Measurements from ENCODE around the gene ANAPC7.

DNA sequence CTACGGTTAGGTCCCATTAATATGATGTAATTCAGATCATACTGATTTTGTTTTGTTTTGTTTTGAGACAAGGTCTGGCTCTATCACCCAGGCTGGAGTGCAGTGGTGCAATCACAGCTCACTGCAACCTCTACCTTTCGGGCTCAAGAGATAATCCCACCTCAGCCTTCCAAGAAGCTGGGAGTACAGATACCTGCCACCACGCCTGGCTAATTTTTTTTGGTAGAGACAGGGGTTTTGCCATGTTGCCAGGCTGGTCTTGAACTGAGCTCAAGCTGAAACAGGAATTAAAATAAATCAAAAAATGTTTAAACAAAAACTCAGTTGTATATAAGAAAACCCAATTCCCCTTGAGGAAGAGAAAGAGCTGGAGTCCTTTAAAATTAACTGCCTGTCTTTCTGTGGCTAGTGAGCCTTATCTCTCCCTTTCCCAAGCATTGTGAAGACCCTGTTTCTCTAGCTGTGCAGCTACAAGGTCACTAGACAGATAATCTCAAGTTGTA, 17.7 kb upstream of the ANAPC7 start:
- TF ChIP-seq POLR2A (IDR thresholded peaks at IDR 0.05; ENCODE audit: low read length) = no peak
- no peak for TF ChIP-seq GATA1 (IDR thresholded peaks at IDR 0.05; ENCODE audit: low read depth, low read length)

Data from erythroblast (primary cell).